Ishikawa (cell line): ENCODE results near the gene HPS5.

Experiments
- CEBPB ChIP-seq: IDR thresholded peaks from 2 replicates; pipeline ENCODE4 v1.6.1; 2012
- CREB1 ChIP-seq: IDR thresholded peaks from 2 replicates; pipeline ENCODE4 v1.6.1; 2012; ENCODE audit warnings: low read depth
- EGR1 ChIP-seq: IDR thresholded peaks from 2 replicates; pipeline ENCODE4 v1.6.1; 2012
- EP300 ChIP-seq: IDR thresholded peaks from 2 replicates; pipeline ENCODE4 v1.6.1; 2012; ENCODE audit warnings: borderline replicate concordance
- FOXM1 ChIP-seq: IDR thresholded peaks from 2 replicates; pipeline ENCODE4 v1.6.1; 2012; ENCODE audit warnings: low read depth, borderline replicate concordance
- NFIC ChIP-seq: IDR thresholded peaks from 2 replicates; pipeline ENCODE4 v1.6.1; 2012
- RAD21 ChIP-seq: IDR thresholded peaks from 2 replicates; pipeline ENCODE4 v1.6.1; 2012; ENCODE audit warnings: low read depth
- TAF1 ChIP-seq: IDR thresholded peaks from 2 replicates; pipeline ENCODE4 v1.6.1; 2012; ENCODE audit warnings: low read depth, mild to moderate bottlenecking
- TCF12 ChIP-seq: IDR thresholded peaks from 2 replicates; pipeline ENCODE4 v1.6.1; 2012; ENCODE audit warnings: low read depth
- TEAD4 ChIP-seq: IDR thresholded peaks from 2 replicates; pipeline ENCODE4 v1.6.1; 2012
- YY1 ChIP-seq: IDR thresholded peaks from 2 replicates; pipeline ENCODE4 v1.6.1; 2012; ENCODE audit warnings: low read depth
- ZBTB7A ChIP-seq: IDR thresholded peaks from 2 replicates; pipeline ENCODE4 v1.6.1; 2012; ENCODE audit warnings: low read depth
- TF ChIP-seq, protein P1 (sequence below): IDR thresholded peaks from 2 replicates; pipeline ENCODE4 v1.6.1; 2012; ENCODE audit warnings: low read depth, mild to moderate bottlenecking
- TF ChIP-seq, protein P2 (sequence below): IDR thresholded peaks from 2 replicates; pipeline ENCODE4 v1.6.1; 2012
- TF ChIP-seq, protein P3 (sequence below): IDR thresholded peaks from 2 replicates; pipeline ENCODE4 v1.6.1; 2012

The HPS5 gene

DNA sequence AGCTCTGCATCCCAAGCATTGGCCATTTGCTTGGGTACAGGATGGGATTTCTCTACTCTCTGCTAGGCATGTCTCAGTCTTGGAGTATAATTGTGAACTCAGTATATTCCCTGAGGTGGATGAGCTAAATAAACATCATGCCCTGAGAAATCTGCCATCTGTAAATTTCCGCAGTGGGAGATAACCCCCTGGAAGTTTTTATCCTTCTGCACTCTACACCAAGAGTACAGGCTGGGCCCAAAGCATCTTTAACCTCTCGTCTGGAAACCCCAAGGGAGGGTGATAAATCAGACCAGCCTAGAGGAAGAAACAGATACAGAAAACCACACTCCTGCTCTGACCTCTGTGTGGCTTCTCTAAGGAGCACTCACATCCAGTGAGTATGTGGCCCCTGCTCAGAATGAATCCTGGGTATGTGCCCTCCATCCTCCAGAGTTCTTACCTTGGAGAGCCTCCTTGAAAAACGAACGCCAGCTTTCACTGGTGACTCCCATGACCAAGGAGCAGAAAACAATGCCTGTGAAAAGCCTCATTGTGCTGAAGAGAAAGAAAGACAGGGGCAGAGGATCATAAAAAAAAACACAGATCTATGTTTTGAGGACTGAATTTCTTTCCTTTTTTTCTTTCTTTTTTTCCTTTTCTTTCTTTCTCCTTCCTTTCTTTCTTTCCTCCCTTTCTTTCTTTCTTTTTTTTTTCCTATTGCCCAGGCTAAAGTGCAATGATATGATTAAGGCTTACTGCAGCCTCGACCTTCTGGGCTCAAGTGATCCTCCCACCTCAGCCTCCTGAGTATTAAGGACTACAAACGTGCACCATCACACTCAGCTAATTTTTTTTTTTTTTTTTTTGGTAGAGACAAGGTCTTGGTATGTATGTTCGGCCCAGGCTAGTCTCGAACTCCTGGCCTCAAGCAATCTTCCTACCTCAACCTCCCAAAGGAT, 86.3 kb downstream of the HPS5 start:
- TF ChIP-seq, protein P1, sequence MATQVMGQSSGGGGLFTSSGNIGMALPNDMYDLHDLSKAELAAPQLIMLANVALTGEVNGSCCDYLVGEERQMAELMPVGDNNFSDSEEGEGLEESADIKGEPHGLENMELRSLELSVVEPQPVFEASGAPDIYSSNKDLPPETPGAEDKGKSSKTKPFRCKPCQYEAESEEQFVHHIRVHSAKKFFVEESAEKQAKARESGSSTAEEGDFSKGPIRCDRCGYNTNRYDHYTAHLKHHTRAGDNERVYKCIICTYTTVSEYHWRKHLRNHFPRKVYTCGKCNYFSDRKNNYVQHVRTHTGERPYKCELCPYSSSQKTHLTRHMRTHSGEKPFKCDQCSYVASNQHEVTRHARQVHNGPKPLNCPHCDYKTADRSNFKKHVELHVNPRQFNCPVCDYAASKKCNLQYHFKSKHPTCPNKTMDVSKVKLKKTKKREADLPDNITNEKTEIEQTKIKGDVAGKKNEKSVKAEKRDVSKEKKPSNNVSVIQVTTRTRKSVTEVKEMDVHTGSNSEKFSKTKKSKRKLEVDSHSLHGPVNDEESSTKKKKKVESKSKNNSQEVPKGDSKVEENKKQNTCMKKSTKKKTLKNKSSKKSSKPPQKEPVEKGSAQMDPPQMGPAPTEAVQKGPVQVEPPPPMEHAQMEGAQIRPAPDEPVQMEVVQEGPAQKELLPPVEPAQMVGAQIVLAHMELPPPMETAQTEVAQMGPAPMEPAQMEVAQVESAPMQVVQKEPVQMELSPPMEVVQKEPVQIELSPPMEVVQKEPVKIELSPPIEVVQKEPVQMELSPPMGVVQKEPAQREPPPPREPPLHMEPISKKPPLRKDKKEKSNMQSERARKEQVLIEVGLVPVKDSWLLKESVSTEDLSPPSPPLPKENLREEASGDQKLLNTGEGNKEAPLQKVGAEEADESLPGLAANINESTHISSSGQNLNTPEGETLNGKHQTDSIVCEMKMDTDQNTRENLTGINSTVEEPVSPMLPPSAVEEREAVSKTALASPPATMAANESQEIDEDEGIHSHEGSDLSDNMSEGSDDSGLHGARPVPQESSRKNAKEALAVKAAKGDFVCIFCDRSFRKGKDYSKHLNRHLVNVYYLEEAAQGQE, result no peak
- no peak for TF ChIP-seq ZBTB7A
- TF ChIP-seq FOXM1, result no peak
- TF ChIP-seq EP300, result no peak
- TF ChIP-seq, protein P2, sequence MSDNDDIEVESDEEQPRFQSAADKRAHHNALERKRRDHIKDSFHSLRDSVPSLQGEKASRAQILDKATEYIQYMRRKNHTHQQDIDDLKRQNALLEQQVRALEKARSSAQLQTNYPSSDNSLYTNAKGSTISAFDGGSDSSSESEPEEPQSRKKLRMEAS, result no peak
- no peak for TF ChIP-seq RAD21
- TF ChIP-seq NFIC, result no peak
- no peak for TF ChIP-seq CEBPB
- no peak for TF ChIP-seq TAF1
- no peak for TF ChIP-seq TEAD4
- no peak for TF ChIP-seq CREB1
- TF ChIP-seq, protein P3, sequence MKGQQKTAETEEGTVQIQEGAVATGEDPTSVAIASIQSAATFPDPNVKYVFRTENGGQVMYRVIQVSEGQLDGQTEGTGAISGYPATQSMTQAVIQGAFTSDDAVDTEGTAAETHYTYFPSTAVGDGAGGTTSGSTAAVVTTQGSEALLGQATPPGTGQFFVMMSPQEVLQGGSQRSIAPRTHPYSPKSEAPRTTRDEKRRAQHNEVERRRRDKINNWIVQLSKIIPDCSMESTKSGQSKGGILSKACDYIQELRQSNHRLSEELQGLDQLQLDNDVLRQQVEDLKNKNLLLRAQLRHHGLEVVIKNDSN, result no peak
- no peak for TF ChIP-seq TCF12
- TF ChIP-seq EGR1, result no peak

DNA sequence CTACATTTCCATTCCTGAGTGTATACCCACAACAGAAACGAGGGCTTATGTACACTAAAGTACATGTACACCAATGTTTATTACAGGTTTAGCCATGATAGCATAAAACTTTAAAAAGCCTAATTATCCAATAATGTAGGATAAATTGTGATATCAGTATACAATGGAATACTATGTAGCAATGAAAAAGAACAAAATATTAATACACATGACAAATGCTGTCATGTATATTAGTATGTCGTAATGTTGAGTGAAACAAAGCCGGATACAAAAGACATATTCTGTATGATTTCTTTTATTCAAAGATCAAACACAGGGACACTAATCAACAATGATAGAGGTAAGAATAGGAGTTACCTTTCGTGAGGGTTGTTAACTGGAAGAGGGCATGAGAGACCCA, 88.0 kb downstream of the HPS5 start:
- TF ChIP-seq TAF1 (no peak), YY1 (no peak), EP300 (no peak), RAD21 (no peak), NFIC (no peak)

DNA sequence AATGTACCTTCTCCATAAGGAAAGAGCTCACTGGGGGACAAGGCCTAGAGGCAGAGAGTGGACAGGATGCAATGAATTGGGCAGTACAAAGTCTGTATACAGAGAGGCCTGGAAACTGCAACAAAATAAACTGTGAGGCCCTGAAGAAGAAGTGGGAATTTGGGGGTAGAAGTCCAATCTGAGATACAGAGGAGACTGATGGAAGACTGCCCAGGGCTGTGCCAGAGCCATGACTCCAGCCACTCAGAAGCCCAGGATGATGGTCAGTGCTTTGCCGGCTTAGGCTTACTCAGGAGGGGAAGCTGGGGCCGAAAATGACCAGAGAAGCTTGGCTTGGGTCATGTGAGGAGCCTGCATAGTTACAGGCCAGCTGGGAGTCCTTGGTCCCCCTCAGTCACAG, 91.1 kb downstream of the HPS5 start:
- no peak for TF ChIP-seq FOXM1
- TF ChIP-seq, protein P2, result no peak
- TF ChIP-seq, protein P1, result no peak
- TF ChIP-seq EGR1, result no peak
- no peak for TF ChIP-seq RAD21
- TF ChIP-seq TEAD4, result no peak

DNA sequence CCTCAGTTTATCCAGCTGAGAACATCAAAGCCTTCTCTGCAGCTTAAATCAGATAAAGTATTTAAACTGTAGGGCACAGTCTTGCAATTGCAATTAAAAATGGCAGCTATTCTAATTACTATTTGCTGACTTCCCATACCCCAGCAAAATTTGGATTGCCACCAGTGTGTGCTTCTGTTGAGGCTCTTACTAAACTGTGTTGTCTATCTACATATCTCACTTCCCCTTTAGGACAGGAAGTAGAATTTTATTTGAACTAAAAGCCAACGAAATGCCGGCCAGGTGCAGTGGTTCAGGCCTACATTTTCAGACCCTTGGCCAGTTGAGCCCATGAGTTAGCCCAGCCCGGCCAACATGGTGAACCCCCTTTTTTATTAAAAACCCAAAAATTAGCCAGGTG, 92.4 kb downstream of the HPS5 start:
- TF ChIP-seq RAD21 (no peak), CEBPB (no peak), EGR1 (no peak), TEAD4 (no peak), TAF1 (no peak), CREB1 (no peak), EP300 (no peak), TCF12 (no peak), NFIC (no peak), ZBTB7A (no peak), YY1 (no peak), FOXM1 (no peak)
- TF ChIP-seq, protein P1, result no peak
- TF ChIP-seq, protein P2, result no peak
- TF ChIP-seq, protein P3, result no peak
